GM23338 (cell line): ENCODE data around the gene FANCG. TPM values are rescaled to one million over a fixed set of nuclear protein-coding genes. Genes with fewer than 3 reads are reported as not detected.
A peak's percentile ranks its signal among the peaks of the same experiment; 100 is the strongest.

Source experiments
- ATAC-seq: fragments of 200-7000 bp; cut with Tn5 transposase; 3 replicates; pipeline ENCODE4 v1.9.1; 2020
- DNase-seq: peaks from one replicate; pipeline ENCODE4 v3.0.0-alpha.2; 2015; ENCODE audit warnings: low spot score
- H2AFZ ChIP-seq: fragments of 200-600 bp; sonication (generic); 2 replicates; pipeline ENCODE4 v1.8.0; 2016; ENCODE audit warnings: antibody characterized with exemption, mild to moderate bottlenecking, moderate library complexity
- H3F3A ChIP-seq: fragments of 200-600 bp; sonication (generic); replicated peaks from 2 replicates; pipeline ENCODE4 v1.8.0; 2017; ENCODE audit warnings: antibody characterized with exemption, mixed run types, low read depth
- H3K27ac ChIP-seq: fragments of 200-600 bp; sonication (generic); 2 replicates; pipeline ENCODE4 v1.6.1; 2016; ENCODE audit warnings: low read depth
- H3K27me3 ChIP-seq: fragments of 200-600 bp; sonication (generic); 2 replicates; pipeline ENCODE4 v1.8.0; 2016; ENCODE audit warnings: mild to moderate bottlenecking, mixed run types, moderate library complexity; ENCODE audit not compliant: insufficient read depth
- H3K36me3 ChIP-seq: fragments of 200-600 bp; sonication (generic); 2 replicates; pipeline ENCODE4 v1.8.0; 2016; ENCODE audit warnings: mild to moderate bottlenecking; ENCODE audit not compliant: insufficient read depth
- H3K4me1 ChIP-seq: fragments of 200-600 bp; sonication (generic); 2 replicates; pipeline ENCODE4 v1.8.0; 2016; ENCODE audit warnings: mild to moderate bottlenecking, moderate library complexity; ENCODE audit not compliant: insufficient read depth
- H3K4me2 ChIP-seq: fragments of 200-600 bp; sonication (generic); 2 replicates; pipeline ENCODE4 v1.7.1; 2017; ENCODE audit warnings: mixed run types
- H3K4me3 ChIP-seq: fragments of 200-600 bp; sonication (generic); 2 replicates; pipeline ENCODE4 v1.6.1; 2016; ENCODE audit warnings: mixed run types
- H3K79me2 ChIP-seq: fragments of 200-600 bp; sonication (generic); replicated peaks from 2 replicates; pipeline ENCODE4 v1.8.0; 2017; ENCODE audit warnings: mild to moderate bottlenecking; ENCODE audit not compliant: insufficient read depth
- H3K9me2 ChIP-seq: fragments of 200-600 bp; sonication (generic); 2 replicates; pipeline ENCODE4 v1.8.0; 2017; ENCODE audit not compliant: insufficient read depth
- H4K20me1 ChIP-seq: fragments of 200-600 bp; sonication (generic); replicated peaks from 2 replicates; pipeline ENCODE4 v1.8.0; 2017; ENCODE audit warnings: mild to moderate bottlenecking; ENCODE audit not compliant: insufficient read depth
- H3K27ac Mint-ChIP-seq: 2 replicates; pipeline ENCODE4 v1.8.0; 2020; ENCODE audit warnings: inconsistent platforms, mild to moderate bottlenecking, moderate library complexity, mixed read lengths
- H3K27me3 Mint-ChIP-seq: 3 replicates; pipeline ENCODE4 v1.8.0; 2022; ENCODE audit warnings: low read depth, mild to moderate bottlenecking, moderate library complexity, mixed read lengths, inconsistent platforms; ENCODE audit not compliant: insufficient read depth, poor library complexity
- H3K36me3 Mint-ChIP-seq: 3 replicates; pipeline ENCODE4 v1.8.0; 2021; ENCODE audit warnings: low read depth, mild to moderate bottlenecking, inconsistent platforms, moderate library complexity, mixed read lengths
- H3K4me1 Mint-ChIP-seq: 3 replicates; pipeline ENCODE4 v1.8.0; 2020; ENCODE audit warnings: mild to moderate bottlenecking, inconsistent platforms, mixed read lengths
- H3K4me3 Mint-ChIP-seq: 3 replicates; pipeline ENCODE4 v1.8.0; 2021; ENCODE audit warnings: moderate library complexity, mild to moderate bottlenecking, inconsistent platforms, mixed read lengths
- H3K9me3 Mint-ChIP-seq: 3 replicates; pipeline ENCODE4 v1.8.0; 2020; ENCODE audit warnings: moderate library complexity, mild to moderate bottlenecking, inconsistent platforms, mixed read lengths
- CREB1 ChIP-seq: fragments of 250-450 bp; sonication (Bioruptor Pico); IDR thresholded peaks from 2 replicates; pipeline ENCODE4 v1.5.0; 2020; ENCODE audit warnings: low read depth, mild to moderate bottlenecking, moderate library complexity
- CTCF ChIP-seq, 2 experiments: fragments of 200-600 bp in 1 of 2; sonication (generic) in 1 of 2; conservative IDR thresholded peaks; 2 replicates each; pipeline versions ENCODE4 v1.5.1 to v1.6.1; 2016 to 2017; ENCODE audit warnings: antibody characterized with exemption in 2 of 2, low read depth in 2 of 2, mild to moderate bottlenecking in 2 of 2, moderate library complexity in 1 of 2
- ETS1 ChIP-seq: IDR thresholded peaks from 2 replicates; pipeline ENCODE4 v1.6.1; 2016; ENCODE audit warnings: antibody characterized with exemption
- EZH2 ChIP-seq: fragments of 200-600 bp; sonication (generic); IDR thresholded peaks from one replicate; pipeline ENCODE4 v1.8.0; 2017; ENCODE audit warnings: antibody characterized with exemption, mild to moderate bottlenecking, low read depth; ENCODE audit not compliant: unreplicated experiment
- EZH2phosphoT487 ChIP-seq: fragments of 200-600 bp; sonication (generic); IDR thresholded peaks from one replicate; pipeline ENCODE4 v1.8.1; 2018; ENCODE audit warnings: antibody characterized with exemption; ENCODE audit not compliant: unreplicated experiment
- JUNB ChIP-seq: IDR thresholded peaks from one replicate; pipeline ENCODE4 v1.6.1; 2016; ENCODE audit warnings: antibody characterized with exemption; ENCODE audit not compliant: unreplicated experiment
- NANOG ChIP-seq: IDR thresholded peaks from 2 replicates; pipeline ENCODE4 v1.6.1; 2016; ENCODE audit warnings: antibody characterized with exemption, borderline replicate concordance
- POLR2AphosphoS5 ChIP-seq: IDR thresholded peaks from 2 replicates; pipeline ENCODE4 v1.6.1; 2016; ENCODE audit warnings: antibody characterized with exemption, low read depth
- REST ChIP-seq: IDR thresholded peaks from one replicate; pipeline ENCODE4 v1.6.1; 2018; ENCODE audit warnings: antibody characterized with exemption; ENCODE audit not compliant: unreplicated experiment
- STAT1 ChIP-seq: IDR thresholded peaks from one replicate; pipeline ENCODE4 v1.6.1; 2016; ENCODE audit warnings: antibody characterized with exemption; ENCODE audit not compliant: unreplicated experiment
- ZNF114 ChIP-seq: fragments of 250-450 bp; sonication (Bioruptor Pico); IDR thresholded peaks from 2 replicates; pipeline ENCODE4 v1.5.0; 2020; ENCODE audit warnings: mild to moderate bottlenecking, moderate library complexity
- ZNF331 ChIP-seq: fragments of 250-450 bp; sonication (Bioruptor Pico); IDR thresholded peaks from 2 replicates; pipeline ENCODE4 v1.5.0; 2020; ENCODE audit warnings: low read depth, mild to moderate bottlenecking, moderate library complexity
- polyA plus RNA-seq: library from polyadenylated mRNA; unstranded; fragments of >200 nt; fragmentation: Nextera tagmentation; extraction: Ambion mirVana; gene quantifications from 2 replicates; pipeline ENCODE4 v1.2.1, GENCODE V29; 2016
- total RNA-seq: library from RNA; depleted of rRNA; stranded (reverse); fragments of >200 nt; shearing (Covaris generic); gene quantifications from 2 replicates; pipeline ENCODE4 v1.2.3, GENCODE V29; 2014

Gene FANCG
- total and polyA plus RNA-seq, 2 experiments from 2014 or later, result 53.8 to 56.2 TPM

GRCh38 chr9:35069020-35069419 is 10.7 kb downstream of the FANCG start (continued):
- TF ChIP-seq EZH2 (no peak), ETS1 (no peak), REST (no peak), CTCF (conservative IDR thresholded peaks at IDR 0.05; ENCODE audit: low read depth in 2 of 2) (no peak), ZNF331 (no peak), NANOG (no peak), CREB1 (no peak)

DNA sequence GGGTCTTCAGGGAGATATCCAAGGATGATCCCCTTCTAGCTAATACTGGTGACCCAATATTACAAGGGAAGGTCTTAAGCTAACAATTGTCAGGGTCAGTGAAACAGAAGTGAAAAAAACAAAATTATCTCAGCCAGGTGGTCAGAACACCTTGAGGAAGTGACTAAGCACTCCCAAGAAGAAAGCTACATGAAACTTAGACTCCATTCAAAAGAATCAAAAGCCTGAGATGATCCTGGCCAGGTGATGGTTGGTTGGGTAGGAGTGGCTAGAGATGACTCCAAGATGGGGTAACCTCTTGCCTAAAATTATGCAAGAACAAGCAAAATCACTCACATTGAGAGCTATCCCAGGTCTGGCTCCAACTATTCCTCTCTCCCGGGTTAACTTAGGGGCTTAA is 12.7 kb downstream of the FANCG start:
- Mint-ChIP-seq H3K4me3 (no peak overlapping the region), H3K4me1 (peaks cover 22% of the 10 kb centered on the region), H3K9me3 (0 out of 3 replicates have a peak, but pooled peaks cover 2% of the 10 kb centered on the region), H3K27ac (peak overlapping the region; percentile 50), H3K27me3 (peaks cover 9% of the 10 kb centered on the region), H3K36me3 (peaks cover 90% of the 10 kb centered on the region)
- Histone ChIP-seq H3K27me3 (no peaks in the 10 kb centered on the region), H3K4me3 (no peak overlapping the region), H3K36me3 (peaks cover 66% of the 10 kb centered on the region), H2AFZ (no peak overlapping the region), H3K79me2 (peaks cover 73% of the 10 kb centered on the region), H3F3A (peaks cover 21% of the 10 kb centered on the region), H4K20me1 (peaks cover 60% of the 10 kb centered on the region), H3K4me2 (no peak overlapping the region), H3K9me2 (no peaks in the 10 kb centered on the region), H3K27ac (no peak overlapping the region), H3K4me1 (peaks cover 15% of the 10 kb centered on the region)
- DNase-seq, result no peak
- no peak for ATAC-seq
- no peak for TF ChIP-seq STAT1
- no peak for TF ChIP-seq EZH2phosphoT487
- TF ChIP-seq POLR2AphosphoS5, result no peak
- no peak for TF ChIP-seq CREB1
- no peak for TF ChIP-seq ETS1
- no peak for TF ChIP-seq NANOG
- TF ChIP-seq REST, result no peak
- TF ChIP-seq JUNB, result no peak
- TF ChIP-seq EZH2, result no peak
- TF ChIP-seq ZNF331, result no peak
- no peak for TF ChIP-seq ZNF114 (CRISPR knock-in tag)
